ENCODE results near the gene NR5A2.

DNA sequence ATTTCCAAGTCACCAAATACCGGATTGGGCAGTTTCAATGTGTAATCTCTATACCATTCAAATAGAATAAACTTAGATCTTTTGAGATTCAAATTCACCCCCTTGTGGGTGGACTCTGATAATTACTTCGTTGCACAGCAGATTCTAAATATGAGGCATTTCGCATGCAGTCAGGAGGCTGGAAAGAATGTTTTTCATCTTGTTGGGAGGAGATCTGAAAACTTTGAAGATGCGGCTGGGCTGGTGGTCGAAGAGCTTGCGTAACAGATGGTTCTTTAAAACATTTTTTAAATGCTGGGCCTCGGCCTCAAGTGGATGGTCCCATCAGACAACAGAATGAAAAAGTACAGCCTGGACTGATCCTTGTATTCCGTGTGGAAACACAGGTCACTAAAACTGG is 10.4 kb downstream of the NR5A2 start:
- TF ChIP-seq, protein P1, sequence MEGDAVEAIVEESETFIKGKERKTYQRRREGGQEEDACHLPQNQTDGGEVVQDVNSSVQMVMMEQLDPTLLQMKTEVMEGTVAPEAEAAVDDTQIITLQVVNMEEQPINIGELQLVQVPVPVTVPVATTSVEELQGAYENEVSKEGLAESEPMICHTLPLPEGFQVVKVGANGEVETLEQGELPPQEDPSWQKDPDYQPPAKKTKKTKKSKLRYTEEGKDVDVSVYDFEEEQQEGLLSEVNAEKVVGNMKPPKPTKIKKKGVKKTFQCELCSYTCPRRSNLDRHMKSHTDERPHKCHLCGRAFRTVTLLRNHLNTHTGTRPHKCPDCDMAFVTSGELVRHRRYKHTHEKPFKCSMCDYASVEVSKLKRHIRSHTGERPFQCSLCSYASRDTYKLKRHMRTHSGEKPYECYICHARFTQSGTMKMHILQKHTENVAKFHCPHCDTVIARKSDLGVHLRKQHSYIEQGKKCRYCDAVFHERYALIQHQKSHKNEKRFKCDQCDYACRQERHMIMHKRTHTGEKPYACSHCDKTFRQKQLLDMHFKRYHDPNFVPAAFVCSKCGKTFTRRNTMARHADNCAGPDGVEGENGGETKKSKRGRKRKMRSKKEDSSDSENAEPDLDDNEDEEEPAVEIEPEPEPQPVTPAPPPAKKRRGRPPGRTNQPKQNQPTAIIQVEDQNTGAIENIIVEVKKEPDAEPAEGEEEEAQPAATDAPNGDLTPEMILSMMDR (IDR thresholded peaks at IDR 0.05), result no peak
- TF ChIP-seq EP300 (IDR thresholded peaks at IDR 0.05) (no peak), POLR2A (IDR thresholded peaks at IDR 0.05) (no peak)
